ENCODE data around the gene ACVRL1. TPM values are rescaled to one million over a fixed set of nuclear protein-coding genes. Genes with fewer than 3 reads are reported as not detected.

Gene ACVRL1
- total RNA-seq, 1 donor from 2014 or later: not detected

- intact Hi-C loops (cut with micrococcal nuclease): loop anchor here (10.0 kb wide), 1 partner anchor 935 kb away; the partner anchor contains the start of gene SLC11A2
Measured at GRCh38 chr12:51959921-51960320, 52.6 kb downstream of the ACVRL1 start.

GRCh38 chr12:51960488-51960887 is 53.2 kb downstream of the ACVRL1 start:
- intact Hi-C loops (cut with micrococcal nuclease): no loop called here

GRCh38 chr12:51960890-51961289 is 53.6 kb downstream of the ACVRL1 start:
- intact Hi-C loops (cut with micrococcal nuclease): no loop called here

- intact Hi-C loops (cut with micrococcal nuclease): no loop called here
Measured at GRCh38 chr12:51961834-51962233, 54.5 kb downstream of the ACVRL1 start.

- intact Hi-C loops (cut with micrococcal nuclease): no loop called here
Measured at GRCh38 chr12:51962737-51963136, 55.4 kb downstream of the ACVRL1 start.

GRCh38 chr12:51963477-51963876 is 56.2 kb downstream of the ACVRL1 start:
- intact Hi-C loops (cut with micrococcal nuclease): no loop called here

- intact Hi-C loops (cut with micrococcal nuclease): loop anchor here (2.0 to 5.0 kb wide), 4 partner anchors 23 to 273 kb away; partner anchors contain the start of gene ANKRD33
Measured at GRCh38 chr12:51969643-51970042, 62.3 kb downstream of the ACVRL1 start.

DNA sequence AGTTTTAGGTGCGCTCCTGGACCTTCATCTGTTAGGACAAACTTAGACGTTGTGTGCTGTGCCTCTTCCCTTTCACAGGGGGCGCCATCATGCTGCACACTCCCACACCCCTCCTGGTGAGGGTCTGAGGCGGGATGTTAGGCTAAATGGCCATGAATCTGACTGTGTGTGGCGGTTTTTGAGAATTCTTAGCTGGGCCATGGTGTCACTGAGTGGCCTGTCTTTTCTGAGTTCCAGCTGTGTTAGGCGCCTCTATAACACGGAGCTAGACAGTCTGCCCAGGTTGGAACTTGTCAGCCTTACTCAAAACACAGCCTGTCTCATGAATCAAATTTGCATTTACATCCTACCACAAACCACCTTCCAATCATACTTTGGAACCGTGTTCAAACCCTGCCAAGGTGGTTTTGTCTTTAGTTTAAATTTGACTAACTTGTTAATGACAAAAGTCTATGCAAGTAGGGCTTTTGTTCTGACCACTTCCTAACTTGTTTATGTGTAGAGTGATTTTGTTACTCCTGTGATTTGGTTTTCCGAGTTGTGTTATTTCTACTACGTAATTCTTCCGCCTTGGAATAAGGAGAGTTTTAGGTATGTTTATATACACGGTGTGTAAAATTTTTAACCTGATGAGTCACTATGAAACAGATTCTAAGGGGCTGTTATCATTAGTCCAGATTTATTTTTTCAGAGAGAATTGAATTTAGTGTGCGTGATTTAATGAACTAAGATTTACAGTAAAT is 63.8 kb downstream of the ACVRL1 start:
- intact Hi-C loops (cut with micrococcal nuclease): loop anchor here (1.0 to 5.0 kb wide), 10 partner anchors 9 to 602 kb away; partner anchors contain the start of genes ACVR1B, ANKRD33 and NR4A1

GRCh38 chr12:51971679-51972421 is 64.5 kb downstream of the ACVRL1 start:
- intact Hi-C loops (cut with micrococcal nuclease): loop anchor here (1.0 to 5.0 kb wide), 10 partner anchors 8 to 603 kb away; partner anchors contain the start of genes ACVR1B, ANKRD33 and NR4A1

- intact Hi-C loops (cut with micrococcal nuclease): loop anchor here (5.0 kb wide), 2 partner anchors 85 to 270 kb away; partner anchors contain the start of gene ANKRD33
Measured at GRCh38 chr12:51972422-51972812, 65.1 kb downstream of the ACVRL1 start.

- intact Hi-C loops (cut with micrococcal nuclease): loop anchor here (5.0 kb wide), 2 partner anchors 86 to 269 kb away; partner anchors contain the start of gene ANKRD33
Measured at GRCh38 chr12:51972849-51973273, 65.6 kb downstream of the ACVRL1 start.

Other genes starting within 250 kb of the ACVRL1 start
- gene FIGNL2, start 58.8 kb upstream of the ACVRL1 start, total RNA-seq: 0.15 TPM in 2 replicates
- gene ANKRD33, start 19.4 kb upstream of the ACVRL1 start, total RNA-seq: not detected in 2 replicates
- gene ACVR1B, start 44.2 kb downstream of the ACVRL1 start, total RNA-seq: 4.7 and 6.3 TPM in 2 replicates
- 3.9 and 4.4 TPM in 2 replicates for gene TAMALIN, start 99.4 kb downstream of the ACVRL1 start, total RNA-seq
- gene NR4A1, start 143.9 kb downstream of the ACVRL1 start, total RNA-seq: 14.5 and 16.9 TPM in 2 replicates
- gene ATG101, start 162.5 kb downstream of the ACVRL1 start, total RNA-seq: 40.7 and 42.1 TPM in 2 replicates
- gene SMIM41, start 172.2 kb downstream of the ACVRL1 start, total RNA-seq: 0.25 TPM in 1 of 2 replicates, not detected in the other